MM.1S (cell line): Measurements from ENCODE around the gene ALDH1A2.

Experiments used
- DNase-seq: peaks from one replicate; pipeline ENCODE4 v3.0.0-alpha.2; 2015
- H2AFZ ChIP-seq: fragments of 300-600 bp; sonication (generic); 2 replicates; pipeline ENCODE4 v1.6.0; 2016; ENCODE audit warnings: antibody characterized with exemption, low read length
- H3F3A ChIP-seq: fragments of 300-600 bp; sonication (generic); 2 replicates; pipeline ENCODE4 v1.6.1; 2016; ENCODE audit warnings: mild to moderate bottlenecking, antibody characterized with exemption, low read length, moderate library complexity, mixed read lengths; ENCODE audit not compliant: insufficient read depth
- H3K27ac ChIP-seq: fragments of 300-600 bp; sonication (generic); 2 replicates; pipeline ENCODE4 v1.5.1; 2016; ENCODE audit warnings: mild to moderate bottlenecking, low read length
- H3K27me3 ChIP-seq: fragments of 300-600 bp; sonication (generic); replicated peaks from 2 replicates; pipeline ENCODE4 v1.6.0; 2016; ENCODE audit warnings: low read length; ENCODE audit not compliant: insufficient read depth
- H3K36me3 ChIP-seq: fragments of 300-600 bp; sonication (generic); replicated peaks from 2 replicates; pipeline ENCODE4 v1.6.1; 2016; ENCODE audit warnings: mild to moderate bottlenecking, low read length, mixed read lengths; ENCODE audit not compliant: insufficient read depth
- H3K4me1 ChIP-seq: fragments of 300-600 bp; sonication (generic); 2 replicates; pipeline ENCODE4 v1.6.1; 2016; ENCODE audit warnings: low read length, mixed read lengths
- H3K4me2 ChIP-seq: fragments of 300-600 bp; sonication (generic); 2 replicates; pipeline ENCODE4 v1.6.0; 2016; ENCODE audit warnings: low read depth, low read length
- H3K4me3 ChIP-seq: fragments of 300-600 bp; sonication (generic); 2 replicates; pipeline ENCODE4 v1.5.1; 2016; ENCODE audit warnings: low read length, mixed read lengths
- H3K79me2 ChIP-seq: fragments of 300-600 bp; sonication (generic); 2 replicates; pipeline ENCODE4 v1.6.1; 2016; ENCODE audit warnings: mixed run types, low read length, mixed read lengths
- H3K9ac ChIP-seq: fragments of 300-600 bp; sonication (generic); 2 replicates; pipeline ENCODE4 v1.6.1; 2016; ENCODE audit warnings: low read length, mixed read lengths
- H3K9me2 ChIP-seq: fragments of 300-600 bp; sonication (generic); replicated peaks from 2 replicates; pipeline ENCODE4 v1.6.1; 2016; ENCODE audit warnings: mild to moderate bottlenecking, low read length, mixed read lengths; ENCODE audit not compliant: insufficient read depth
- H3K9me3 ChIP-seq: fragments of 300-600 bp; sonication (generic); replicated peaks from 2 replicates; pipeline ENCODE4 v1.6.1; 2016; ENCODE audit warnings: mild to moderate bottlenecking, low read length, mixed read lengths; ENCODE audit not compliant: insufficient read depth
- H4K20me1 ChIP-seq: fragments of 300-600 bp; sonication (generic); 2 replicates; pipeline ENCODE4 v1.6.1; 2016; ENCODE audit warnings: mild to moderate bottlenecking, low read length, moderate library complexity, mixed read lengths; ENCODE audit not compliant: insufficient read depth
- CTCF ChIP-seq: fragments of 300-600 bp; sonication (generic); IDR thresholded peaks from 2 replicates; pipeline ENCODE4 v1.5.1; 2016; ENCODE audit warnings: antibody characterized with exemption, low read length, mixed read lengths
- EZH2 ChIP-seq: fragments of 300-600 bp; sonication (generic); optimal IDR thresholded peaks from 2 replicates; pipeline ENCODE3; 2017; ENCODE audit warnings: low read depth, mild to moderate bottlenecking, antibody characterized with exemption, low read length, mixed read lengths
- EZH2phosphoT487 ChIP-seq: fragments of 300-600 bp; sonication (generic); IDR thresholded peaks from 2 replicates; pipeline ENCODE4 v1.6.1; 2018; ENCODE audit warnings: antibody characterized with exemption, low read length

The ALDH1A2 gene

DNA sequence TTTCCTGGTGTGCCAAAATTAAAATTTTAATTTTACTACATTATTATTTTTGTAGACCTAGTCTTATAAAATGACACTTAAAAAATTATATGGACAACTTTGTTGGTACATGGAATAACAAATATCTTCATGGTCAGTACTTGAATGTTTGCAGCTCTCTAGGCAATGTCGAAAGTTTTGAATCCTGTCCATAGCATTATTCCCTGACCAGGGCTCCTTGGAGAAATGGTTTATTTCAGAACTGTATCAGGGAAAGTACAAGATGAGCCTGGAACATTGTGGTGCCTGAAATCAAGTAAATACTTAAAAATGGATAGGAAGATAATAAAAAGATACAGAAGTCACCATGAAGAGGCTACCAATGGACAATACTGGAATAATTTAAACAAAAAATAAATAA is 47.6 kb downstream of the ALDH1A2 start:
- DNase-seq: no peak
- no peaks in the 10 kb centered on the region for H3K9me2 ChIP-seq
- no peaks in the 10 kb centered on the region for H4K20me1 ChIP-seq
- no peaks in the 10 kb centered on the region for H3F3A ChIP-seq
- no peak overlapping the region for H3K4me2 ChIP-seq
- H3K79me2 ChIP-seq: no peaks in the 10 kb centered on the region
- TF ChIP-seq EZH2phosphoT487: no peak
- TF ChIP-seq CTCF: no peak
- TF ChIP-seq EZH2: no peak
- H3K4me1 ChIP-seq: no peaks in the 10 kb centered on the region
- no peak overlapping the region for H3K27ac ChIP-seq
- H3K27me3 ChIP-seq: no peaks in the 10 kb centered on the region
- H3K4me3 ChIP-seq: no peak overlapping the region
- no peaks in the 10 kb centered on the region for H3K9me3 ChIP-seq
- no peaks in the 10 kb centered on the region for H3K36me3 ChIP-seq
- no peak overlapping the region for H2AFZ ChIP-seq
- no peak overlapping the region for H3K9ac ChIP-seq

GRCh38 chr15:58016581-58017175 is 48.8 kb downstream of the ALDH1A2 start:
- TF ChIP-seq EZH2phosphoT487: no peak
- no peak for TF ChIP-seq EZH2
- no peak for TF ChIP-seq CTCF
- H3F3A ChIP-seq: no peaks in the 10 kb centered on the region
- no peak for DNase-seq
- H4K20me1 ChIP-seq: no peaks in the 10 kb centered on the region
- H3K4me2 ChIP-seq: no peak overlapping the region
- H3K79me2 ChIP-seq: no peaks in the 10 kb centered on the region
- H2AFZ ChIP-seq: no peak overlapping the region
- no peak overlapping the region for H3K9ac ChIP-seq
- H3K27ac ChIP-seq: no peak overlapping the region
- H3K4me3 ChIP-seq: no peak overlapping the region
- no peaks in the 10 kb centered on the region for H3K4me1 ChIP-seq
- no peaks in the 10 kb centered on the region for H3K9me2 ChIP-seq
- H3K9me3 ChIP-seq: no peaks in the 10 kb centered on the region
- H3K27me3 ChIP-seq: no peaks in the 10 kb centered on the region
- H3K36me3 ChIP-seq: no peaks in the 10 kb centered on the region

- Histone ChIP-seq H3K79me2 (no peaks in the 10 kb centered on the region), H3K27me3 (no peaks in the 10 kb centered on the region), H3K4me1 (no peaks in the 10 kb centered on the region), H3K36me3 (no peaks in the 10 kb centered on the region), H3K9me3 (no peaks in the 10 kb centered on the region), H4K20me1 (no peaks in the 10 kb centered on the region), H3F3A (no peaks in the 10 kb centered on the region), H3K9me2 (no peaks in the 10 kb centered on the region), H3K4me3 (no peak overlapping the region), H3K9ac (no peak overlapping the region), H2AFZ (no peak overlapping the region), H3K4me2 (no peak overlapping the region), H3K27ac (no peak overlapping the region)
- TF ChIP-seq EZH2phosphoT487: no peak
- no peak for TF ChIP-seq CTCF
- TF ChIP-seq EZH2: no peak
- no peak for DNase-seq
Observed at GRCh38 chr15:58015565-58015964, 49.9 kb downstream of the ALDH1A2 start.
